Measurements from ENCODE around the gene TIMM29.
A peak's percentile ranks its signal among the peaks of the same experiment; 100 is the strongest.
"Not testable (repeated sequence)": the region's sequence is repeated elsewhere in the genome, so short reads cannot be mapped to it uniquely, and the experiment has no call there.

TIMM29 gene

GRCh38 chr19:10912619-10913018 is 16.0 kb upstream of the TIMM29 start:
- DNase-seq (ENCODE audit: low spot score), result no peak

- DNase-seq (ENCODE audit: low spot score), result no peak
Observed at GRCh38 chr19:10913716-10914340, 14.8 kb upstream of the TIMM29 start.

GRCh38 chr19:10915130-10916091 is 13.2 kb upstream of the TIMM29 start:
- peak; percentile 96 for DNase-seq (ENCODE audit: low spot score)

GRCh38 chr19:10916602-10917001 is 12.0 kb upstream of the TIMM29 start:
- DNase-seq (ENCODE audit: low spot score), result no peak

- no peak for DNase-seq (ENCODE audit: low spot score)
Observed at GRCh38 chr19:10918359-10918758, 10.3 kb upstream of the TIMM29 start.

GRCh38 chr19:10919352-10920287 is 9.0 kb upstream of the TIMM29 start:
- DNase-seq (ENCODE audit: low spot score), result no peak

GRCh38 chr19:10920288-10920655 is 8.3 kb upstream of the TIMM29 start:
- DNase-seq (ENCODE audit: low spot score), result no peak

- no peak for DNase-seq (ENCODE audit: low spot score)
Observed at GRCh38 chr19:10920781-10921180, 7.8 kb upstream of the TIMM29 start.

- no peak for DNase-seq (ENCODE audit: low spot score)
Observed at GRCh38 chr19:10921199-10921909, 7.3 kb upstream of the TIMM29 start.

- DNase-seq (ENCODE audit: low spot score), result no peak
Observed at GRCh38 chr19:10921910-10922637, 6.5 kb upstream of the TIMM29 start.

GRCh38 chr19:10922638-10923014 is 6.0 kb upstream of the TIMM29 start:
- DNase-seq (ENCODE audit: low spot score), result no peak

GRCh38 chr19:10923260-10924112 is 5.1 kb upstream of the TIMM29 start:
- no peak for DNase-seq (ENCODE audit: low spot score)

- no peak for DNase-seq (ENCODE audit: low spot score)
Observed at GRCh38 chr19:10924597-10924996, 4.0 kb upstream of the TIMM29 start.

GRCh38 chr19:10927730-10928562 is 665 bp upstream of the TIMM29 start:
- peak; percentile 33 for DNase-seq (ENCODE audit: low spot score)

GRCh38 chr19:10929402-10929794 is 787 bp downstream of the TIMM29 start:
- DNase-seq (ENCODE audit: low spot score), result no peak

- DNase-seq (ENCODE audit: low spot score), result no peak
Observed at GRCh38 chr19:10935371-10936059, 6.9 kb downstream of the TIMM29 start.

GRCh38 chr19:10936661-10937084 is 8.1 kb downstream of the TIMM29 start:
- DNase-seq (ENCODE audit: low spot score), result peak; percentile 80

- DNase-seq (ENCODE audit: low spot score), result not testable (repeated sequence)
Observed at GRCh38 chr19:10941649-10942048, 13.0 kb downstream of the TIMM29 start.

Measured in AG08395 (cell line).